ENCODE data around the gene EYS.
"Not testable (repeated sequence)": the region's sequence is repeated elsewhere in the genome, so short reads cannot be mapped to it uniquely, and the experiment has no call there.

Gene EYS

GRCh38 chr6:65545920-65546319 is 161.1 kb downstream of the EYS start:
- H3K4me3 ChIP-seq (ENCODE audit: low read depth, low read length), result no peak overlapping the region
- no peak for TF ChIP-seq CTCF (IDR thresholded peaks at IDR 0.05; ENCODE audit: low read depth, low read length)

GRCh38 chr6:65538644-65539043 is 168.4 kb downstream of the EYS start:
- H3K4me3 ChIP-seq (ENCODE audit: low read depth, low read length), result no peak overlapping the region
- no peak for TF ChIP-seq CTCF (IDR thresholded peaks at IDR 0.05; ENCODE audit: low read depth, low read length)

- TF ChIP-seq CTCF (IDR thresholded peaks at IDR 0.05; ENCODE audit: low read depth, low read length), result no peak
- no peak overlapping the region for H3K4me3 ChIP-seq (ENCODE audit: low read depth, low read length)
These were observed 169.4 kb downstream of the EYS start for GRCh38 chr6:65537600-65537999.

- H3K4me3 ChIP-seq (ENCODE audit: low read depth, low read length), result no peak overlapping the region
- no peak for TF ChIP-seq CTCF (IDR thresholded peaks at IDR 0.05; ENCODE audit: low read depth, low read length)
These were observed 175.5 kb downstream of the EYS start for GRCh38 chr6:65531533-65531932.

GRCh38 chr6:65524232-65524631 is 182.8 kb downstream of the EYS start:
- no peak overlapping the region for H3K4me3 ChIP-seq (ENCODE audit: low read depth, low read length)
- TF ChIP-seq CTCF (IDR thresholded peaks at IDR 0.05; ENCODE audit: low read depth, low read length), result no peak

GRCh38 chr6:65505736-65506135 is 201.3 kb downstream of the EYS start:
- no peak overlapping the region for H3K4me3 ChIP-seq (ENCODE audit: low read depth, low read length)

GRCh38 chr6:65501045-65501444 is 206.0 kb downstream of the EYS start:
- TF ChIP-seq CTCF (IDR thresholded peaks at IDR 0.05; ENCODE audit: low read depth, low read length), result no peak
- H3K4me3 ChIP-seq (ENCODE audit: low read depth, low read length), result no peak overlapping the region

More at GRCh38 chr6:65505736-65506135, 201.3 kb downstream of the EYS start:
- no peak for TF ChIP-seq CTCF (IDR thresholded peaks at IDR 0.05; ENCODE audit: low read depth, low read length)

GRCh38 chr6:65483652-65484051 is 223.4 kb downstream of the EYS start:
- not testable (repeated sequence) for H3K4me3 ChIP-seq (ENCODE audit: low read depth, low read length)
